Right lobe of liver (tissue), 4 donors: ENCODE measurements around the gene ANGPTL2.

Source experiments
- POLR2A ChIP-seq: fragments of 450-650 bp; IDR thresholded peaks from one replicate; pipeline ENCODE4 v1.6.1; 2017; ENCODE audit warnings: antibody characterized with exemption, mild to moderate bottlenecking
- TF ChIP-seq, protein P1 (sequence below), 4 donors: fragments of 200-600 bp in 3 of 4; fragments of 450-650 bp in 1 of 4; IDR thresholded peaks; one replicate each; pipeline versions ENCODE4 v1.5.1 to v1.8.0; 2016 to 2022; ENCODE audit warnings: antibody characterized with exemption in 4 of 4, mild to moderate bottlenecking in 2 of 4
- donor health status: DM: no; HTN: no; CAD: no.
- donor health status: DM: no; HTN: no; CAD: no.
- donor health status: DM: no; HTN: yes; CAD: no.

DNA sequence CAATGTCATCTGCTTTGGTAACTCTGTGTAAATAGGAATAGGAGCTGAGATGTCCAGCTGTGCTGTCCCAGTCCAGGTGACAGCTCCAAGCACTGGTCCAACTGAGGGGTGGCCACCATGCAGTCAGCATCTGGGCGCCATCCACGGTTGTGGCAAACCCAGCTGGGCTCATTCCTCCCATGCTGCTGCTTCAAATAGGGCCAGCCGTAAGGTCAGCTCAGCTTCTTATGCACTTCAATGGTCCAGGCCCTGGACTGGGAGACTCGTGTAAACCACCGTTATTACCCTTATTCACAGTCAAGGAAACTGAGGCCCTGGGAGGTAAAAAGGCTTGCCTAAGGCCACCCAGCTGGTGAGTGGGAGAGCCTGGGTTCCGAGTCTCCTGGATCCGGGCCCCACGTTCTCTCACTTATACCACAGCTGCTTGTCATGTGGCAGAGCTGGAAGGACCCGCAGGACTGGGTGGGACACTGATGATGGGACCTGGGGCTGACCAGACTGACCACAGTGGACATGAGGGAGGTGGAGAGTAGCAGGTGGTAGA, 38.7 kb upstream of the ANGPTL2 start:
- TF ChIP-seq, protein P1, sequence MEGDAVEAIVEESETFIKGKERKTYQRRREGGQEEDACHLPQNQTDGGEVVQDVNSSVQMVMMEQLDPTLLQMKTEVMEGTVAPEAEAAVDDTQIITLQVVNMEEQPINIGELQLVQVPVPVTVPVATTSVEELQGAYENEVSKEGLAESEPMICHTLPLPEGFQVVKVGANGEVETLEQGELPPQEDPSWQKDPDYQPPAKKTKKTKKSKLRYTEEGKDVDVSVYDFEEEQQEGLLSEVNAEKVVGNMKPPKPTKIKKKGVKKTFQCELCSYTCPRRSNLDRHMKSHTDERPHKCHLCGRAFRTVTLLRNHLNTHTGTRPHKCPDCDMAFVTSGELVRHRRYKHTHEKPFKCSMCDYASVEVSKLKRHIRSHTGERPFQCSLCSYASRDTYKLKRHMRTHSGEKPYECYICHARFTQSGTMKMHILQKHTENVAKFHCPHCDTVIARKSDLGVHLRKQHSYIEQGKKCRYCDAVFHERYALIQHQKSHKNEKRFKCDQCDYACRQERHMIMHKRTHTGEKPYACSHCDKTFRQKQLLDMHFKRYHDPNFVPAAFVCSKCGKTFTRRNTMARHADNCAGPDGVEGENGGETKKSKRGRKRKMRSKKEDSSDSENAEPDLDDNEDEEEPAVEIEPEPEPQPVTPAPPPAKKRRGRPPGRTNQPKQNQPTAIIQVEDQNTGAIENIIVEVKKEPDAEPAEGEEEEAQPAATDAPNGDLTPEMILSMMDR (IDR thresholded peaks at IDR 0.05) = no peak
- TF ChIP-seq POLR2A = no peak
